Lower lobe of right lung (tissue), 2 donors: ENCODE measurements around the gene NFILZ. TPM values are rescaled to one million over a fixed set of nuclear protein-coding genes. Genes with fewer than 3 reads are reported as not detected.

Experiments used
- ATAC-seq, 2 donors: fragments of 200-7000 bp; cut with Tn5 transposase; one replicate each; pipeline ENCODE4 v1.9.1; 2020 to 2022; ENCODE audit warnings: mild to moderate bottlenecking in 2 of 2, moderate library complexity in 2 of 2
- DNase-seq: peaks from one replicate; pipeline ENCODE4 v3.0.0-alpha.2; 2020
- H3K27ac ChIP-seq: fragments of 200-600 bp; one replicate; pipeline ENCODE4 v1.8.0; 2022
- H3K27me3 ChIP-seq: fragments of 200-600 bp; one replicate; pipeline ENCODE4 v1.8.0; 2022; ENCODE audit warnings: low read depth
- H3K36me3 ChIP-seq: fragments of 200-600 bp; one replicate; pipeline ENCODE4 v1.8.0; 2022; ENCODE audit warnings: mild to moderate bottlenecking
- H3K4me1 ChIP-seq: fragments of 200-600 bp; one replicate; pipeline ENCODE4 v1.8.0; 2022
- H3K4me3 ChIP-seq: fragments of 200-600 bp; one replicate; pipeline ENCODE4 v1.8.0; 2022; ENCODE audit warnings: mild to moderate bottlenecking
- H3K9me3 ChIP-seq: fragments of 200-600 bp; one replicate; pipeline ENCODE4 v1.8.0; 2022
- CTCF ChIP-seq: fragments of 200-600 bp; IDR thresholded peaks from one replicate; pipeline ENCODE4 v1.8.0; 2022; ENCODE audit warnings: antibody characterized with exemption, mild to moderate bottlenecking
- intact Hi-C: fragments of 100-400 bp; cut with DNase I; formaldehyde crosslinking; loops from one replicate; pipeline ENCODE4 v1.11.0; 2022
- total RNA-seq: library from RNA; stranded (reverse); fragmentation: NEBNext Ultra II Directional; extraction: Animal tissue kit (Norgen Biotek cat#: 25700); gene quantifications from one replicate; pipeline ENCODE4 v1.2.1, GENCODE V29; 2021
- donor health status: DM: no; HTN: yes; CAD: no; lungs with severe emphysema.

Gene NFILZ
- total RNA-seq, 1 donor from 2014 or later = not detected

- H3K36me3 ChIP-seq = no peaks in the 10 kb centered on the region
- intact Hi-C loops = no loop called here
- H3K4me1 ChIP-seq = peaks cover 11% of the 10 kb centered on the region
- peak overlapping the region; percentile 31 for H3K4me3 ChIP-seq
- H3K9me3 ChIP-seq = no peaks in the 10 kb centered on the region
- H3K27me3 ChIP-seq = no peaks in the 10 kb centered on the region
- DNase-seq = peak; percentile 75
- ATAC-seq = peak; percentile 85 to 88
- no peak overlapping the region for H3K27ac ChIP-seq
- peak; percentile 98 for TF ChIP-seq CTCF
Measured at GRCh38 chr19:8654591-8655339, 24.3 kb downstream of the NFILZ start.

- no peaks in the 10 kb centered on the region for H3K36me3 ChIP-seq
- no peaks in the 10 kb centered on the region for H3K9me3 ChIP-seq
- H3K4me1 ChIP-seq = peaks cover 11% of the 10 kb centered on the region
- H3K4me3 ChIP-seq = no peak overlapping the region
- intact Hi-C loops = no loop called here
- ATAC-seq (peak; percentile 29), DNase-seq (no peak)
- H3K27ac ChIP-seq = no peak overlapping the region
- no peak for TF ChIP-seq CTCF
- no peaks in the 10 kb centered on the region for H3K27me3 ChIP-seq
Measured at GRCh38 chr19:8655340-8655709, 24.9 kb downstream of the NFILZ start.

GRCh38 chr19:8657869-8658268, 27.4 kb downstream of the NFILZ start:
- Histone ChIP-seq H3K4me1 (peaks cover 11% of the 10 kb centered on the region), H3K4me3 (no peak overlapping the region), H3K9me3 (no peaks in the 10 kb centered on the region), H3K27me3 (no peaks in the 10 kb centered on the region), H3K36me3 (no peaks in the 10 kb centered on the region), H3K27ac (no peak overlapping the region)
- no peak for DNase-seq
- no peak for ATAC-seq
- no peak for TF ChIP-seq CTCF
- intact Hi-C loops = no loop called here

- Histone ChIP-seq H3K27ac (no peak overlapping the region), H3K4me1 (peaks cover 4% of the 10 kb centered on the region), H3K36me3 (no peaks in the 10 kb centered on the region), H3K4me3 (no peak overlapping the region), H3K9me3 (no peaks in the 10 kb centered on the region), H3K27me3 (peaks cover 7% of the 10 kb centered on the region)
- no peak for TF ChIP-seq CTCF
- intact Hi-C loops = no loop called here
- DNase-seq (no peak), ATAC-seq (no peak)
Measured at GRCh38 chr19:8659905-8660304, 29.5 kb downstream of the NFILZ start.

- Histone ChIP-seq H3K27ac (no peak overlapping the region), H3K27me3 (peaks cover 7% of the 10 kb centered on the region), H3K9me3 (no peaks in the 10 kb centered on the region), H3K4me1 (no peaks in the 10 kb centered on the region), H3K4me3 (no peak overlapping the region), H3K36me3 (no peaks in the 10 kb centered on the region)
- no peak for DNase-seq
- no peak for ATAC-seq
- TF ChIP-seq CTCF = no peak
- intact Hi-C loops = no loop called here
Measured at GRCh38 chr19:8662263-8662662, 31.8 kb downstream of the NFILZ start.
